ENCODE data around the gene GRB7.

- TF ChIP-seq, protein P1, sequence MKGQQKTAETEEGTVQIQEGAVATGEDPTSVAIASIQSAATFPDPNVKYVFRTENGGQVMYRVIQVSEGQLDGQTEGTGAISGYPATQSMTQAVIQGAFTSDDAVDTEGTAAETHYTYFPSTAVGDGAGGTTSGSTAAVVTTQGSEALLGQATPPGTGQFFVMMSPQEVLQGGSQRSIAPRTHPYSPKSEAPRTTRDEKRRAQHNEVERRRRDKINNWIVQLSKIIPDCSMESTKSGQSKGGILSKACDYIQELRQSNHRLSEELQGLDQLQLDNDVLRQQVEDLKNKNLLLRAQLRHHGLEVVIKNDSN (CRISPR knock-in tag; IDR thresholded peaks at IDR 0.05), result no peak
- TF ChIP-seq, protein P2, sequence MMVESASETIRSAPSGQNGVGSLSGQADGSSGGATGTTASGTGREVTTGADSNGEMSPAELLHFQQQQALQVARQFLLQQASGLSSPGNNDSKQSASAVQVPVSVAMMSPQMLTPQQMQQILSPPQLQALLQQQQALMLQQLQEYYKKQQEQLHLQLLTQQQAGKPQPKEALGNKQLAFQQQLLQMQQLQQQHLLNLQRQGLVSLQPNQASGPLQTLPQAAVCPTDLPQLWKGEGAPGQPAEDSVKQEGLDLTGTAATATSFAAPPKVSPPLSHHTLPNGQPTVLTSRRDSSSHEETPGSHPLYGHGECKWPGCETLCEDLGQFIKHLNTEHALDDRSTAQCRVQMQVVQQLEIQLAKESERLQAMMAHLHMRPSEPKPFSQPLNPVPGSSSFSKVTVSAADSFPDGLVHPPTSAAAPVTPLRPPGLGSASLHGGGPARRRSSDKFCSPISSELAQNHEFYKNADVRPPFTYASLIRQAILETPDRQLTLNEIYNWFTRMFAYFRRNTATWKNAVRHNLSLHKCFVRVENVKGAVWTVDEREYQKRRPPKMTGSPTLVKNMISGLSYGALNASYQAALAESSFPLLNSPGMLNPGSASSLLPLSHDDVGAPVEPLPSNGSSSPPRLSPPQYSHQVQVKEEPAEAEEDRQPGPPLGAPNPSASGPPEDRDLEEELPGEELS (CRISPR knock-in tag; IDR thresholded peaks at IDR 0.05; ENCODE audit: borderline replicate concordance), result no peak
- TF ChIP-seq ESRRA (IDR thresholded peaks at IDR 0.05; ENCODE audit: borderline replicate concordance, low read depth), result no peak
- no peak for TF ChIP-seq ERF (CRISPR knock-in tag; IDR thresholded peaks at IDR 0.05)
- TF ChIP-seq CTBP1 (IDR thresholded peaks at IDR 0.05; ENCODE audit: borderline replicate concordance), result no peak
- TF ChIP-seq POLR3G (IDR thresholded peaks at IDR 0.05; ENCODE audit: extremely low read depth, insufficient read length, insufficient replicate concordance), result no peak
- TF ChIP-seq POLR2A (conservative IDR thresholded peaks at IDR 0.05), result no peak
- TF ChIP-seq CBX1 (IDR thresholded peaks at IDR 0.05; ENCODE audit: low read depth), result no peak
- TF ChIP-seq KLF13 (tag; IDR thresholded peaks at IDR 0.05; ENCODE audit: borderline replicate concordance, low read depth), result no peak
- TF ChIP-seq MAZ (CRISPR knock-in tag; conservative IDR thresholded peaks at IDR 0.05 in 1 of 2, IDR thresholded peaks at IDR 0.05 in 1 of 2), result no peak
- no peak for TF ChIP-seq NR0B1 (IDR thresholded peaks at IDR 0.05; ENCODE audit: partially characterized antibody)
- TF ChIP-seq BRCA1 (IDR thresholded peaks at IDR 0.05), result no peak
- TF ChIP-seq BRCA1 (CRISPR knock-in tag; IDR thresholded peaks at IDR 0.05), result no peak
- TF ChIP-seq NFE2L1 (tag; IDR thresholded peaks at IDR 0.05; ENCODE audit: borderline replicate concordance, low read depth), result no peak
- TF ChIP-seq EP300 (IDR thresholded peaks at IDR 0.05; ENCODE audit: low read length), result no peak
Observed at GRCh38 chr17:39751016-39751543, 13.3 kb downstream of the GRB7 start.

Data from K562 (cell line).